ENCODE measurements around the gene USP24.

- TF ChIP-seq POLR2A (IDR thresholded peaks at IDR 0.05; ENCODE audit: low read length) (no peak), GATA1 (IDR thresholded peaks at IDR 0.05; ENCODE audit: low read depth, low read length) (no peak)
These were observed 157.8 kb downstream of the USP24 start for GRCh38 chr1:55057270-55057955.

Measured in erythroblast (primary cell).